Activated T-helper 1 cell treated with anti-CD3 and anti-CD28 coated beads, Interleukin-2, amount 50 U/mL, for 16 hours (primary cell): ENCODE data around the gene PIGH.
"Not testable (repeated sequence)": the region's sequence is repeated elsewhere in the genome, so short reads cannot be mapped to it uniquely, and the experiment has no call there.

Source experiments
- DNase-seq, 2 donors: peaks; one replicate each; pipeline ENCODE4 v3.0.0-alpha.2; 2020; ENCODE audit warnings: low read depth in 1 of 2, low spot score in 1 of 2

The PIGH gene

GRCh38 chr14:67553547-67553946 lies 46.5 kb downstream of the PIGH start:
- DNase-seq: no peak

GRCh38 chr14:67551940-67552339 lies 48.1 kb downstream of the PIGH start:
- no peak for DNase-seq

GRCh38 chr14:67551123-67551522 lies 48.9 kb downstream of the PIGH start:
- no peak for DNase-seq

- no peak for DNase-seq
Measured at GRCh38 chr14:67549734-67550133, 50.3 kb downstream of the PIGH start.

GRCh38 chr14:67547224-67547780 lies 52.8 kb downstream of the PIGH start:
- DNase-seq: no peak

GRCh38 chr14:67544590-67544989 lies 55.5 kb downstream of the PIGH start:
- no peak for DNase-seq

GRCh38 chr14:67542620-67543019 lies 57.4 kb downstream of the PIGH start:
- DNase-seq: not testable (repeated sequence)

GRCh38 chr14:67541448-67542387 lies 58.4 kb downstream of the PIGH start:
- DNase-seq: no peak
